ENCODE results near the gene HNRNPH3. TPM values are rescaled to one million over a fixed set of nuclear protein-coding genes. Genes with fewer than 3 reads are reported as not detected.
"Not testable (repeated sequence)": the region's sequence is repeated elsewhere in the genome, so short reads cannot be mapped to it uniquely, and the experiment has no call there.

HNRNPH3 gene, protein sequence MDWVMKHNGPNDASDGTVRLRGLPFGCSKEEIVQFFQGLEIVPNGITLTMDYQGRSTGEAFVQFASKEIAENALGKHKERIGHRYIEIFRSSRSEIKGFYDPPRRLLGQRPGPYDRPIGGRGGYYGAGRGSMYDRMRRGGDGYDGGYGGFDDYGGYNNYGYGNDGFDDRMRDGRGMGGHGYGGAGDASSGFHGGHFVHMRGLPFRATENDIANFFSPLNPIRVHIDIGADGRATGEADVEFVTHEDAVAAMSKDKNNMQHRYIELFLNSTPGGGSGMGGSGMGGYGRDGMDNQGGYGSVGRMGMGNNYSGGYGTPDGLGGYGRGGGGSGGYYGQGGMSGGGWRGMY
- 46.1 and 46.4 TPM in 2 replicates for total RNA-seq (2014; rRNA removed; shearing (Covaris generic))

GRCh38 chr10:68331455-68332258, at the start of gene HNRNPH3:
Gene HNRNPH3 (plus strand): TSS chr10:68332064. CDS start chr10:68337222, 5,158 bp downstream.
- peak; percentile 94 for DNase-seq (ENCODE audit: low read depth)

- no peak for DNase-seq (ENCODE audit: low read depth)
Measured at GRCh38 chr10:68284062-68285001, 47.5 kb upstream of the HNRNPH3 start.

DNA sequence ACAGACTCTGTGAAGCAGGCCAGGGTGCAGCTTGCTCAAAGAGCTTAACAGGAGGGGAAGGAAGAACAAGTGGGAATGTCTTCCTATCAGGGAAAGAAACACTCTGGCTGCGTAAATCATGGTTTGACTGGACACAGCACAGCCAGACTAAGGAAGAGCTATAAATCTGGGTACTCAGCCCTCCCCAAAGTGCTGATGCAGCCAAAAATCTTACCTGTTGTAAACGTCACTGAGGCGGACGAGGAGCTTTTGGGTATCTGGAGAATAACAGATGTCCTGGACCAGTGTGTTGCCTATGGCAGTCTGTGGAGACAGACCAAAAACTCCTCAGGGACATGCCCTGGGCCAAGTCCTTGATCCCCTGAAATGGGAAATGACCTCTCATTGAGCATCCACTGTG, 43.1 kb upstream of the HNRNPH3 start:
- no peak for DNase-seq (ENCODE audit: low read depth)

DNA sequence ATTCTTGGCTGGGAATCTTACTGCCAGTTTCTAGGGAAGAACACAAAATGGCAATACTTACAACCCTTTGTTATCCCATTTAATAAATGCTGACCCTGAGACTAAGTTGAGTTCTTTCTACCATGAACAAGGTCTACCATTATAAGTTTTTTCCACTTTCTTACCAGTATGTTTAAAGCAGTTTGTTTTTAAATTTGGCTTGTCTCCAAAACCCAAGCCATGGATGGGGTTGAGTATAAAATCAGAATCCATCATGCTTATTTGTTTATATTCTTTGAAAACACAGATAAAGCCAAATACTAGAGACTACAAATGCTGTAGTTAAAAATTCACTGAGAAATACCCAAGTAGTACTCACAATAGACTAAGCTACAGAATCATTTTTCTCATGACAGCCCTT, 41.1 kb upstream of the HNRNPH3 start:
- no peak for DNase-seq (ENCODE audit: low read depth)

- no peak for DNase-seq (ENCODE audit: low read depth)
Measured at GRCh38 chr10:68296843-68297663, 34.8 kb upstream of the HNRNPH3 start.

- DNase-seq (ENCODE audit: low read depth) = no peak
Measured at GRCh38 chr10:68301301-68301700, 30.6 kb upstream of the HNRNPH3 start.

- peak; percentile 63 for DNase-seq (ENCODE audit: low read depth)
Measured at GRCh38 chr10:68301790-68302502, 29.9 kb upstream of the HNRNPH3 start.

DNA sequence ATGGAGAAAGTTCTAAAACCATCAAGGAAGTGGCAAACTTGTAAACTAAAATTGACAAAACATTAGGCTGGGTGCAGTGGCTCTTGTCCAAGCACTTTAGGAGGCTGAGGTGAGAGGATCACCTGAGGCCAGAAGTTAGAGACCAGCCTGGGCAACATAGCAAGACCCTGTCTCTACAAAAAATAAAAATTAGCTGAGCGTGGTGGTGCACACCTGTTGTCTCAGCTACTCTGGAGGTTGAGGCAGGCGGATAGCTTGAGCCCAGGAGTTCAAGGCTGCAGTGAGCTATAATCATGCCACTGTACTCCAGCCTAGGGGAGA, 29.4 kb upstream of the HNRNPH3 start:
- DNase-seq (ENCODE audit: low read depth) = no peak

GRCh38 chr10:68302871-68303270, 29.0 kb upstream of the HNRNPH3 start:
- no peak for DNase-seq (ENCODE audit: low read depth)

GRCh38 chr10:68303849-68304412, 27.9 kb upstream of the HNRNPH3 start:
- no peak for DNase-seq (ENCODE audit: low read depth)

- no peak for DNase-seq (ENCODE audit: low read depth)
Measured at GRCh38 chr10:68305854-68306253, 26.0 kb upstream of the HNRNPH3 start.

GRCh38 chr10:68310531-68310930, 21.3 kb upstream of the HNRNPH3 start:
- DNase-seq (ENCODE audit: low read depth) = no peak

DNA sequence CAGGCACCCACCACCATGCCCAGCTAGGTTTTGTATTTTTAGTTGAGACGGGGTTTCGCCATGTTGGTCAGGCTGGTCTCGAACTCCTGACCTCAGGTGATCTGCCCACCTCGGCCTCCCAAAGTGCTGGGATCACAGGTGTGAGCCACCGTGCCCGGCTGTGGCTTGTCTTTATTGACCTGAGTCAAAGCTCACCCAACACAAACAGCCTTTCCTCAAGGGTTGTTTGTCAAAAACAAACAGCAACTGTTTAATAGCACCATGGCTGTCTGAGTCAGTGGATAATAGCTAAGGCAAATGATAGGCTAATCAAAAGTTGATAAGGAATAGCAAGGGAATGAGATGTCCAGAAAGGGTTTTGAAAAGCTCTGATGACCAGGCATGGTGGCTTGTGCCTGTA, 16.9 kb upstream of the HNRNPH3 start:
- not testable (repeated sequence) for DNase-seq (ENCODE audit: low read depth)

GRCh38 chr10:68315582-68315981, 16.3 kb upstream of the HNRNPH3 start:
- DNase-seq (ENCODE audit: low read depth) = no peak

DNA sequence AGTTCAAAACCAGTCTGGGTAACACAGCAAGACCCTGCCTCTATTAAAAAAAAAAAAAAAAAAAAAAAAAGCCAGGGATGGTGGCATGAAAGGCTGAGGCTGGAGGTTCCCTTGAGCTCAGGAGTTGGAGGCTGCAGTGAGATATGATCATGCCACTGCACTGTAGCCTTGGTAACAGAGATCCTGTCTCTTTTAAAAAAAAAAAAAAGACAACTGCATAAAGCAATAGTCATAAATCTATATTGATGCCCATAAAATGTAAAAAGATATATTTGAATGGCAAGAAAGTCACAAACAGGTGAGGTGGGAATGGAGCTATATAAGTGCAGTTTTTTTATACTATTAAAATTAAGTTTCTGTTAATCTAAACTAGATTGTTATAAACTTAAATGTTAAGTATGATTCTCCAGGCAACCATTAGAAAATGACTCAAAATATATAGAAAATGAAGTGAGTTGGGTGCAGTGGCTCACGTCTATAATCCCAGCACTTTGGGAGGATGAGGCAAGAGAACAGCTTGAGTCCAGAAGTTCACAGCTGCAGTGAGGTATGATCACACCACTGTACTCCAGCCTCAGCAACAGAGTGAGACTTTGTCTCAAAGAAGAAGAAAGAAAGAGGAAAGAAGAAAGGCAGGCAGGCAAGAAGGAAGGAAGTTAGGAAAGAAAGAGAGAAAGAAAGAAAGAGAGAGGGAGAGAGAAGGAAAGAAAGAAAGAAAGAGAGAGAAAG, 13.4 kb upstream of the HNRNPH3 start:
- DNase-seq (ENCODE audit: low read depth) = no peak

DNA sequence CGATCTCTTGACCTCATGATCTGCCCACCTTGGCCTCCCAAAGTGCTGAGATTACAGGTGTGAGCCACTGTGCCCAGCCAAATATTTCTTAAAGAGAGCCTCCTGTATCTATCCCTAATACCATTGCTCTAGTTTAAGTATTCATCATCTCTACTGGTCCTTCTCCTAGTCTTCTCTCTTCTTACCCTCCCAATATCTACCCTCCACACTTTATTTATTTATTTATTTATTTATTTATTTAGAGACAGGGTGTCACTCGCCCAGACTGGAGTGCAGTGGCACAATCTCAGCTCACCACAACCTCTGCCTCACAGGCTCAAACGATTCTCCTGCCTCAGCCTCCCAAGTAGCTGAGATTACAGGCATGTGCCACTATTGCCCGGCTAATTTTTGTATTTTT, 7.5 kb upstream of the HNRNPH3 start:
- not testable (repeated sequence) for DNase-seq (ENCODE audit: low read depth)

DNA sequence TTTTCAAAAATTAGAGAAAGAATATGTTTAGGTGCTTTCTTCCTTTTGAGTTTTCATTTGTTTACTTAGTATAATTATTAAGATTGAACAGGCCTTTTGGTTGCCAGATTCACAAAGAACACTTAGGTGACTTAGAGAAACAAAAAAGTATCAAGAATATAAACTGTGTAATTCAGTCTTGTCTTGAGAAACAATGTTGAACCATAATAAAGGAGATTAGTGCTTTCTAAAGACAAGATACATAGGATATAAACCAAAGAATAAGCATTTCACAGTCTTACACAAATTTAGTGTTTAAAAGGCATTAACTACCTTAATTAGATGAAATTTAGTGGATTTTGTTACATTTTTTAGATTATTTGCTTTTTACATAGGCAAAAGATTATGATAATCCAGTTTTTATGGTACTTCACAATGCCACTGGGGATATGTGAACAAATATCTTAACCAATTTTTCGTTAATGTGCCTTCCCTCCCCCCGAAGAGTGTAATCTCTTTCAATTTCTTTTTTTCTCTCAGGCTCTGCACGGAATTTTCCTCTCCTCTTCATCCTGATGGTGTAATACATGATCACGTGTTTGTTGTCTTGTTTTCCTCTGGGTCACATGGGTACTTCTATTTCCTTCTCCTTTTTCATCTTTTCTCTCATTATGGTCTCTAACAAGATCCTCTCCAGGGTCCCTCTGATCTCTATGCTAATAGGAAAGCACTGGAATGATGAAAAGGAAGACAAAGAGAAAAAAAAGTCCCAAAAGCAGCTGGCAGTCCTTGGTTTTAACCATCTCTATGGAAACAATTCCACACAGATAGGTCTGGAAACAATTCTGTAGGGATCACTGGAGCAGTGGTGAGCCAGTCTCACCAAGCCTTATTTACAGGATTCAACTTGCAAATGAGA, 3.7 kb upstream of the HNRNPH3 start:
- peak; percentile 86 for DNase-seq (ENCODE audit: low read depth)

DNA sequence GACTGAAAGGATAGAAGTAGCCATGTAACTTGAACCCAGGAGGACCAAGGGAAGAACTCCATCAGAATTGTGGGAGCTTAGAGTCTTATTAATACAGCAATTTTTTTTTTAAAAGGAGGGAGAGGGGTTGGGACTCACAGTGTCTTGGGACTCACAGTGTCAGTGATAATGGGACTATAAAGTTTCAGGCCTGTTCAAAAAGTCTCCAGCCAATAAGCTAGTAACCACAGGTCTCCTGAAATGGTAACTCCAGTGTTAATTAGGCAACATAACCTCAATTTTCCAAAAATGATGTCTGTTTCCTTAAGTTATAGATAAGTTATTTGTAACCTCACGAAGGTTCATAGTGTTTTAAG, 2.4 kb upstream of the HNRNPH3 start:
- no peak for DNase-seq (ENCODE audit: low read depth)

Data from M059J (cell line).